ENCODE data around the gene MFAP5. TPM values are rescaled to one million over a fixed set of nuclear protein-coding genes. Genes with fewer than 3 reads are reported as not detected.

Gene MFAP5
- polyA plus RNA-seq, 3 donors: not detected

DNA sequence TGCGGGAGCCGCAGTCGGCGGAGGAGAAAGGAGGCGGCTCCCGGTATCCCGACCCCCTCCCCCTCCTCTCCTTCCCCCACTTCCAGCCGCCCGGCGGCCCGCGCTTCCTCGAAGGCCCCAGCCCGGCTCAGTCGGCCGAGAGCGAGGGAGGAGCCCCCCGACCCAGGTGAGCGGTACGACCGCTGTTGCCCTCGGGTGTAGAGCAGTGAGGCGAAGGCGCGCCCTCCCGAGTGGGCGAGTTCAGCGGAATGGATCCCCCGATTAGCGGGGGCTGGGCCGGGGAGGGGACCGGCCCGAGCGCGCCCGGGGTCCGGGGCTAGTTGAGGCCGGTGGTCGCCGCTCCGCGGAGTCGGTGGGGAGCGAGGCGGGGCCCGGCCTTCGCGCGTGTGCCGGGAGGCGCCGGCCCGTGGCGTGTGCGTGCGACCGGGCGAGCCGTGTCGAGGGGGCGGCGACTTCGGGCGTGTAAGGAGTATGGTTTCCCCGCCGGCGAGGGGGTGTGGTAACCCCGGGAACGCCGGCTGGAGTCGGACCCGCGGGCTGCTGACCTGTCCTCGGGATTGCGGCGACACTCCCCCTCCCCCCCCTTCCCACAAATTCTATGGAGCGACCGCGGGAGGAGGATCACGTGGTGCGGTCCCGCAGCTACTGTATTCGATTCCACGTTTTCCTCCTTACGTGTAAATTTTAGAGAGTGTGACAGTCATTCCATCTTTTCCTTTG, 35.7 kb upstream of the MFAP5 start:
- H3K79me2 ChIP-seq (ENCODE audit: insufficient read depth, low read length): peaks cover 6% of the 10 kb centered on the region
- peaks cover 9 to 36% (median 21%) of the 10 kb centered on the region in 3 donors for H3K27me3 Mint-ChIP-seq (ENCODE audit: low read depth in 3 of 3)

DNA sequence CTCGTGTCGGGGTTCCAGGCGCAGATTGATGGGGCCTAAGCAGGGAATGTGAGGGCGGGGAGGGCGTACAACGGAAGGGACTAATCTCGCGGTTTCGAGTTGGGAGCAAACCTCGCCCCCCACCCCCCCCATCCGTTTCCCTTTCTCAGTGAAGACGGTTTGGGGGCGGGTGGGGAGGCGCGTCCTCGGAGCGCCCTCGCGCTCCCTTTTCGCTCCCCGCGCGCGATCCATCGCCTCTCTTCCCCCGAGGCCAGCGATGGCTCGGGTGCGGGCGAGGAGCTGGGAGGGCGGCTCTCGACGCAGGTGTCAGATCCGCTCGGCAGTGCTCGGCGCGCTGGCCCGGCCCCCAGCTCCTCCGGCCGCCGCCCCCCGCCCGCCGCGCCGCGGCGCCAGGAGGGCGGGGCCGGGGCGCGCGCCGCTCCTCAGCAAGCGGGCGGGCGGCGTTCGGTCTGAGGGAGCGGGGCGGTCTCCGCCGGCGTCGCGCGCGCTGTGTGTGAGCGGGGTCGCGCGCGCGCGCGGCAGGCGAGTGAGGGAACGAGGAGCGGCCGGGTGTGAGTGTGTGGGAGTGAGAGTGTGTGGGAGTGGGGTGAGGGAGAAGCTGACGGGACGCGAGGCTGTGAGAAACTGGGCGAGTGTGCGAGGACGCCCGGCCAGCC, 35.0 kb upstream of the MFAP5 start, which contains the start of gene RIMKLB:
Gene RIMKLB (plus strand): TSS at position 516 of the 656 bp plus-strand sequence. CDS start 15,876 bp downstream, outside the sequence.
- peaks cover 6% of the 10 kb centered on the region for H3K79me2 ChIP-seq (ENCODE audit: insufficient read depth, low read length)
- peak within 1 kb of the TSS; percentile 86 for H3K9ac ChIP-seq (ENCODE audit: insufficient read depth, low read length, poor library complexity, severe bottlenecking)
- peak within 1 kb of the TSS; percentile 92 for H3K4me2 ChIP-seq (replicated peaks; ENCODE audit: extremely low read depth, low read length, poor library complexity, severe bottlenecking)
- no peaks in the 10 kb centered on the region for H3K36me3 ChIP-seq (replicated peaks in 1 of 2; ENCODE audit: control insufficient read depth in 1 of 2, insufficient read depth in 2 of 2, low read length in 2 of 2)
- peak within 1 kb of the TSS; percentile 50 to 86 (median 75) for H3K4me3 ChIP-seq (replicated peaks in 1 of 3; ENCODE audit: low read depth in 2 of 3, low read length in 3 of 3)
- H3K27ac ChIP-seq (ENCODE audit: low read depth in 1 of 2, low read length in 2 of 2): peak within 1 kb of the TSS; percentile 56 to 79
- H3K4me1 ChIP-seq (ENCODE audit: control insufficient read depth in 1 of 2, insufficient read depth in 2 of 2, low read length in 2 of 2): peaks cover 20 to 21% of the 10 kb centered on the region in 2 donors
- Mint-ChIP-seq H3K27me3 (ENCODE audit: low read depth in 3 of 3) (peaks cover 11 to 36% (median 21%) of the 10 kb centered on the region in 3 donors), H3K9me3 (peaks cover 0 to 6% (median 0%) of the 10 kb centered on the region in 7 donors), H3K4me3 (peak within 1 kb of the TSS; percentile 94 to 96), H3K36me3 (peaks cover 0 to 8% of the 10 kb centered on the region in 2 donors), H3K4me1 (peaks cover 34% of the 10 kb centered on the region), H3K27ac (peak within 1 kb of the TSS; percentile 70 to 90 (median 80))
- H4K20me1 ChIP-seq (ENCODE audit: insufficient read depth, low read length): no peaks in the 10 kb centered on the region
- DNase-seq: peak; percentile 56 to 67 (median 67)
- 0% methylated on average over 66 of the region's 88 CpGs for WGBS (ENCODE audit: insufficient coverage)
- no peaks in the 10 kb centered on the region for H3K9me3 ChIP-seq (replicated peaks in 1 of 2; ENCODE audit: control insufficient read depth in 1 of 2, insufficient read depth in 1 of 2, low read length in 2 of 2)
- intact Hi-C loops (cut with micrococcal nuclease): no loop called here
- TF ChIP-seq, protein P1, sequence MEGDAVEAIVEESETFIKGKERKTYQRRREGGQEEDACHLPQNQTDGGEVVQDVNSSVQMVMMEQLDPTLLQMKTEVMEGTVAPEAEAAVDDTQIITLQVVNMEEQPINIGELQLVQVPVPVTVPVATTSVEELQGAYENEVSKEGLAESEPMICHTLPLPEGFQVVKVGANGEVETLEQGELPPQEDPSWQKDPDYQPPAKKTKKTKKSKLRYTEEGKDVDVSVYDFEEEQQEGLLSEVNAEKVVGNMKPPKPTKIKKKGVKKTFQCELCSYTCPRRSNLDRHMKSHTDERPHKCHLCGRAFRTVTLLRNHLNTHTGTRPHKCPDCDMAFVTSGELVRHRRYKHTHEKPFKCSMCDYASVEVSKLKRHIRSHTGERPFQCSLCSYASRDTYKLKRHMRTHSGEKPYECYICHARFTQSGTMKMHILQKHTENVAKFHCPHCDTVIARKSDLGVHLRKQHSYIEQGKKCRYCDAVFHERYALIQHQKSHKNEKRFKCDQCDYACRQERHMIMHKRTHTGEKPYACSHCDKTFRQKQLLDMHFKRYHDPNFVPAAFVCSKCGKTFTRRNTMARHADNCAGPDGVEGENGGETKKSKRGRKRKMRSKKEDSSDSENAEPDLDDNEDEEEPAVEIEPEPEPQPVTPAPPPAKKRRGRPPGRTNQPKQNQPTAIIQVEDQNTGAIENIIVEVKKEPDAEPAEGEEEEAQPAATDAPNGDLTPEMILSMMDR (IDR thresholded peaks at IDR 0.05): no peak
- H3K27me3 ChIP-seq (ENCODE audit: control insufficient read depth in 2 of 2, insufficient read depth in 2 of 2, low read length in 2 of 2): peaks cover 3 to 6% of the 10 kb centered on the region in 2 donors
- peak within 1 kb of the TSS; percentile 91 for H2AFZ ChIP-seq (ENCODE audit: insufficient read depth, low read depth, low read length, poor library complexity, severe bottlenecking)

More for the DNA sequence above, 35.7 kb upstream of the MFAP5 start:
- Mint-ChIP-seq H3K36me3 (peaks cover 0 to 8% of the 10 kb centered on the region in 2 donors), H3K4me1 (peaks cover 27% of the 10 kb centered on the region), H3K27ac (peak overlapping the region in 6 of 7 donors; percentile 70 to 90 (median 80)), H3K9me3 (peaks cover 0 to 6% (median 0%) of the 10 kb centered on the region in 7 donors), H3K4me3 (peak overlapping the region; percentile 94 to 96)
- TF ChIP-seq, protein P1 (IDR thresholded peaks at IDR 0.05): no peak
- H3K4me1 ChIP-seq (ENCODE audit: control insufficient read depth in 1 of 2, insufficient read depth in 2 of 2, low read length in 2 of 2): peaks cover 17 to 20% of the 10 kb centered on the region in 2 donors
- H3K9ac ChIP-seq (ENCODE audit: insufficient read depth, low read length, poor library complexity, severe bottlenecking): peak overlapping the region; percentile 86
- H3K36me3 ChIP-seq (replicated peaks in 1 of 2; ENCODE audit: control insufficient read depth in 1 of 2, insufficient read depth in 2 of 2, low read length in 2 of 2): no peaks in the 10 kb centered on the region
- intact Hi-C loops (cut with micrococcal nuclease): no loop called here
- peaks cover 3 to 6% of the 10 kb centered on the region in 2 donors for H3K27me3 ChIP-seq (ENCODE audit: control insufficient read depth in 2 of 2, insufficient read depth in 2 of 2, low read length in 2 of 2)
- H2AFZ ChIP-seq (ENCODE audit: insufficient read depth, low read depth, low read length, poor library complexity, severe bottlenecking): peak overlapping the region; percentile 91
- DNase-seq: peak; percentile 58 to 81 (median 66)
- under 1% methylated on average over 54 of the region's 85 CpGs for WGBS (ENCODE audit: insufficient coverage)
- H3K4me2 ChIP-seq (replicated peaks; ENCODE audit: extremely low read depth, low read length, poor library complexity, severe bottlenecking): peak overlapping the region; percentile 92
- H3K9me3 ChIP-seq (replicated peaks in 1 of 2; ENCODE audit: control insufficient read depth in 1 of 2, insufficient read depth in 1 of 2, low read length in 2 of 2): no peaks in the 10 kb centered on the region
- H4K20me1 ChIP-seq (ENCODE audit: insufficient read depth, low read length): no peaks in the 10 kb centered on the region
- H3K27ac ChIP-seq (ENCODE audit: low read depth in 1 of 2, low read length in 2 of 2): peak overlapping the region; percentile 56 to 79
- H3K4me3 ChIP-seq (replicated peaks in 1 of 3; ENCODE audit: low read depth in 2 of 3, low read length in 3 of 3): peak overlapping the region; percentile 50 to 86 (median 75)

All from CD14-positive monocyte (primary cell).